ENCODE results near the gene PDCD1. TPM values are rescaled to one million over a fixed set of nuclear protein-coding genes. Genes with fewer than 3 reads are reported as not detected.
"Not testable (repeated sequence)": the region's sequence is repeated elsewhere in the genome, so short reads cannot be mapped to it uniquely, and the experiment has no call there.

PDCD1 gene
- polyA plus RNA-seq = 1 to 10 TPM in 1 of 3 donors, not detected in 2; 3.3 TPM

DNA sequence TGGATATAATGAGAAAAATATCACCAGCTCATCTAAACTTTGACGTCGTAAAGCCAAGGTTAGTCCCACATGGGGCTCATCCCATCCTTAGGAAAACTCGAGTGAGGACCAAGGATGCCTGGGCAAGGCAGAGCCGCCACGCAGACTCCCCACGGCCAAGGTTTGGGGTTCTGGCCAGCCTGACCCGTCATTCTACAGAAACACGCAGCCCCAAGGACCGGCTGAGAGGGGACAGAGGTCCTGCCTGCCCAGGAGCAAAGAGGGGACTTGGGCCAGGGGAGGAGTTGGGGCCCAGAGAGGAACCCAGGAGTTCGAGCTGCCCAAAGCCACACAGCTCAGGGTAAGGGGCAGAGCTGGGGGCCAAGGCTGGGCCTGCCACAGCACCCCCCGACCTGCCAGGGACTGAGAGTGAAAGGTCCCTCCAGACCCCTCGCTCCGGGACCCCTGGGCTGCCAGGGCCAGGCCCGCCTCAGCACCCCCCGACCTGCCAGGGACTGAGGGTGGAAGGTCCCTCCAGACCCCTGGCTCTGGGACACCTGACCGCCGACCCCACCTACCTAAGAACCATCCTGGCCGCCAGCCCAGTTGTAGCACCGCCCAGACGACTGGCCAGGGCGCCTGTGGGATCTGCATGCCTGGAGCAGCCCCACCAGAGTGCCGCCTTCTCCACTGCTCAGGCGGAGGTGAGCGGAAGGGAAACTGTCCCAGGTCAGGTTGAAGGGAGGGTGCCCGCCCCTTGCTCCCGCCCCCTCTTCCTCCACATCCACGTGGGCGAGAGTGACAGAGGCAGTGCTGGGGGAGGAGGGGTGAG, at the start of gene PDCD1:
PDCD1 (minus strand) TSS at position 689 of the 811 bp plus-strand sequence; CDS start at position 633, 56 bp downstream.
- DNase-seq = no peak
- H3K4me1 Mint-ChIP-seq = peaks cover 10 to 18% of the 10 kb centered on the region in 2 donors
- H3K27ac Mint-ChIP-seq = peak within 1 kb of the TSS in 4 of 6 donors; percentile 49 to 94 (median 62)
- peak within 1 kb of the TSS in 3 of 5 donors; percentile 52 to 80 (median 63) for H3K4me3 Mint-ChIP-seq
- H3K9me3 Mint-ChIP-seq = no peaks in the 10 kb centered on the region
- no peaks in the 10 kb centered on the region for H3K36me3 Mint-ChIP-seq
- H3K27me3 Mint-ChIP-seq (ENCODE audit: low read depth in 3 of 3) = peaks cover 1 to 12% (median 2%) of the 10 kb centered on the region in 3 donors

GRCh38 chr2:241907831-241908230, 49.1 kb upstream of the PDCD1 start:
- not testable (repeated sequence) for H3K4me3 Mint-ChIP-seq; DNase-seq; H3K27ac Mint-ChIP-seq; H3K4me1 Mint-ChIP-seq; H3K27me3 Mint-ChIP-seq (ENCODE audit: low read depth in 3 of 3); H3K9me3 Mint-ChIP-seq
- peaks cover 4 to 16% (median 6%) of the 10 kb centered on the region in 3 donors for H3K36me3 Mint-ChIP-seq

DNA sequence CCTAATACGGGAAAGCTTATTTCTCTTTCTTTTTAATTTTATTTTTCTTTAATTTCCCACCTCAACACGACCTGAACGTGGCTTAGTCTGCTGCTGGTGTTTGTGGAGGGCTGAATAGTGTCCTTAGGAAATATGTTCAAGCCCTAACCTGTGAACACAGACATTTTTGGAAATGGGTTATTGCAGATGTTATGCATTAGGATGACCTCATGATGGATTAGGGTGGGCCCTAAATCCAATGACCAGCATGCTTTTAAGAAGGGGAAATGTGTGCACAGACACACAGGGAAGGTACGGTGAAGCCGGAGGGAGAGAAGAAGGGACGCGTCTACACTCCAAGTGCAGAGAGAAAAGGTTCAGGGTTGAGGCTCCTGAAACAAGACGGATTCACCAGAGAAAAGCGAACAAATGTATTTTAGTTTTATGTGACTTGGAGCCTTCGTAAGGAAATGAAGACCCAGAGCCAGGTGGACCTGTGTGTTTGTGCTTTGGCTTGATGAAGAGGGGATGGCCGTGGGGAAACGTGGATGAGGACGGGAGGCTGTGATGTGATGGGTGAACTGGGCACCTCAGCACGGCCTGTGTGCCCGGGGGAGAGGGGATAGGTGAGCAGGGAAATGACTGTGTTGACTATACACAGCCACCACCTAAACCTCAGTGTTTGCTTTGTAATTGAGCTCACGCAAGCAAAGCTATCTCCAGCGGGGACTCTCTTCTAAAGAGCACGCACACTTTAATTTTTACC, 48.3 kb upstream of the PDCD1 start:
- no peak overlapping the region for H3K27ac Mint-ChIP-seq
- H3K27me3 Mint-ChIP-seq (ENCODE audit: low read depth in 3 of 3) = peaks cover 0 to 2% (median 0%) of the 10 kb centered on the region in 3 donors
- no peak for DNase-seq
- no peak overlapping the region for H3K4me3 Mint-ChIP-seq
- H3K9me3 Mint-ChIP-seq = no peaks in the 10 kb centered on the region
- peaks cover 0 to under 1% of the 10 kb centered on the region in 2 donors for H3K4me1 Mint-ChIP-seq
- peaks cover 3 to 13% (median 3%) of the 10 kb centered on the region in 3 donors for H3K36me3 Mint-ChIP-seq

- not testable (repeated sequence) for H3K27me3 Mint-ChIP-seq (ENCODE audit: low read depth in 3 of 3); H3K36me3 Mint-ChIP-seq; H3K9me3 Mint-ChIP-seq; DNase-seq; H3K4me3 Mint-ChIP-seq; H3K4me1 Mint-ChIP-seq; H3K27ac Mint-ChIP-seq
Observed at GRCh38 chr2:241906378-241906770, 47.7 kb upstream of the PDCD1 start.

DNA sequence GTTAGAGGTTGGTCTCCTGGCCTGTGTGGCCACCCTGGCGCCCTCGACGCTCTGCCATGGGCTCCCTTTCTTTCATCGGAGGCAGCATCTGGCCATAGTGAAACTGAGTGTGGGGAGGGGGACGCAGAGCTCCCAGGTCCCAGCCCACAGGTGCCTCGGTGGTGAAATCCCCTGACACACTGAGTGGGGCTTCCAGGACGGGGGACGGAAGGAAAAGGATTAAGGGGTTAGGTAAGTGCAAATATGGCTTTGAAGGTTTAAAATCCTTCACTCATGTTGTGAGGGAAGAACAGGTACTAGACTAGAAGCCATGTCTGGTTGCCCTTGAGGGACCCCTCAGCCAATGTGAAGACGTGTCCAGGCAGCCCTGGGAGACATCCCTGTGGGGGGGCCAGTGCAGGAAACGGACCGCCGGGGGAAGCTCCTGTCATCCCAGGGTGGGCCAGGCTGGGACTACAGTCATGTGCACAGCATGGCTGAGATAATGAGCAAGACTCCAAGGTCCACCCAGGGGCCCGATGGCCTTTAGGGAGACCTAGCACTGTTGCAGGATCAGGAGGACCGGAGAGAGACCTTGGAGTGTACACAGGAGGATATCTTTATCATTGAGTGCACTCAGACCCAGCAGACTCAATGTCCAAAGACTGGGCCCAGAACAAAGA, 47.2 kb upstream of the PDCD1 start:
- Mint-ChIP-seq H3K4me3 (no peak overlapping the region), H3K27me3 (ENCODE audit: low read depth in 3 of 3) (peaks cover 0 to 5% (median 0%) of the 10 kb centered on the region in 3 donors), H3K36me3 (peaks cover 0 to 2% (median 1%) of the 10 kb centered on the region in 3 donors), H3K27ac (no peak overlapping the region), H3K9me3 (no peaks in the 10 kb centered on the region), H3K4me1 (peaks cover 0 to 9% of the 10 kb centered on the region in 2 donors)
- no peak for DNase-seq

- Mint-ChIP-seq H3K36me3 (no peaks in the 10 kb centered on the region), H3K9me3 (no peaks in the 10 kb centered on the region), H3K27ac (no peak overlapping the region), H3K4me3 (no peak overlapping the region), H3K27me3 (ENCODE audit: low read depth in 3 of 3) (peaks cover 0 to 5% (median 0%) of the 10 kb centered on the region in 3 donors), H3K4me1 (peaks cover 0 to 9% of the 10 kb centered on the region in 2 donors)
- DNase-seq = no peak
Observed at GRCh38 chr2:241904791-241905710, 46.4 kb upstream of the PDCD1 start.

DNA sequence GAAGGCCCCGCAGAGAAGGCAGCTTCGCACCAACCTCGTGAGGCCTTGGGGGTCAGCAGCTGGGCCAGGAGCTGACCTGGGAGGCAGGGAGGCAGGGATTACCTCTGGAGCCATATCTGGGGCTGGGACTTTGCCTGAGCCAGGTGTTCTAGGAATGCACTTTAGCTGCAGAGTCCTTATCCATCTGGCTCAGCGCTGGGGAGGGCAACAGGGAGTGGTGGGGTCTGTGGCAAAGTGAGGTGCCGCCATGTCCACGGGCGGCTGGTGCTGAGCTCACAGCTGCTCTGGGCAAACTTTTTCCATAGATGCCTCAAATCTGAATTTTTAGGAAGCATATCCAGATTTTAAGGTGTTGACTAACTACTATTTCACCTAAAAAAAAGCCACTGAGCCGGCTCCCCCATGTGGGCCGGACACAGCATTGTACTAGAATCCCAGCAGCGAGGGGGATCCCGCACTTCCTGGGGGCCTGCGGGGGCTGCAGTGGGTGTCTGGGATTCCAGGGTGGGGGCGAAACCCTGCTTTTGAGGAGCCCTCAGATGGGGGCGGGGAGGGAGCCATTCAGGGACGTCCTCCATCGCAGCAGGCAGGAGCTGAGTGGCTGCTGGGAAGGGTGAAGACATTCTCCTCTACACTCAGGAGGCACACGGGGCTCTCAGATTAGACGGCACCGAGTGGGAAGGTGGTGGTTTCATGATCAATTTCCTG, 45.5 kb upstream of the PDCD1 start:
- no peak for DNase-seq
- H3K4me1 Mint-ChIP-seq = peaks cover 0 to 9% of the 10 kb centered on the region in 2 donors
- H3K27ac Mint-ChIP-seq = no peak overlapping the region
- no peak overlapping the region for H3K4me3 Mint-ChIP-seq
- H3K9me3 Mint-ChIP-seq = no peaks in the 10 kb centered on the region
- peaks cover 0 to 5% (median 0%) of the 10 kb centered on the region in 3 donors for H3K27me3 Mint-ChIP-seq (ENCODE audit: low read depth in 3 of 3)
- no peaks in the 10 kb centered on the region for H3K36me3 Mint-ChIP-seq

DNA sequence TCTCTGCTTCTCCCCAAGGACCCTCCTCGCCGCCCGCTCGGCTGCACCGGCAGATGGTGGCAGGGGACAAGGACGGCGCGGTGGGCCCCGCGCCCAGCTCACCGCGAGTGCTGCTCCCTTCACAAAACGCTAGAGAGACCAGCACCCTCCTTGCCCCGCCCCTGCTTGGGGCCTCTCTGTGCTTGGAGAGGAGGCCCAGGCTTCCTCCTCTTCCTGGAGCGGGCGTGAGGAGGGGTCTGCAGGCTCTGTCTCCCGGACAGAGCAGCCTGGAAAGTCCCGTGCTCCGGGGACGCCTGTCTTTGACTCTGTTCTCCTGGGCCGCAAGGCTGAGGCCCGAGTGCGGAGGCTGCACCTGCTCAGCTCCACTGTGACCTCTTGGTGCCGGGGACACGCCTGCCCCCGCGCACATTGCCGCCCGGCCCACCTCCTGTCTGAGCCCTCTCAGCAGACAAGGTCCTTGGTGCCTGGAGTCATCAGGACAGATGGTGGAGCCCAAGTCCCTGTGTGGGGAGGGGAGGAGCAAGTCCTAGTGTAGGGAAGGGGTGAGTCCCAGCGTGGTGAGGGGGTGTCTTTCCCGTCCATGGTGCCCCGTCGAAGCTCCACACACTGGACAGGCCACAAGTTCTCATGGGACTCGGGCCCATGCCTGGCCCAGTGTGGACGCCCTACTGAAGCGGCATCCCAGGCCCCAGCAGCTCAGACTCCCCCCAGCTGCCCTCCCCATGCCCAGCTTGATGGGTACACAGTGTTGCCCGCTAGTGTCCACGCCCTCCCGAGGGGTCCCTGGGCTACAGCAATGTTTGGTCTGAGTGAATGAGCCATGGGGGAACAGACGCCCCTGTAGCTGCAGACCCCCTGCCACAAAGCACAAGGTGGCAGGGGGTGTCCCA, 44.7 kb upstream of the PDCD1 start:
- Mint-ChIP-seq H3K27me3 (ENCODE audit: low read depth in 3 of 3) (peaks cover 0 to 5% (median 0%) of the 10 kb centered on the region in 3 donors), H3K4me3 (no peak overlapping the region), H3K36me3 (no peaks in the 10 kb centered on the region), H3K27ac (no peak overlapping the region), H3K4me1 (peaks cover 0 to 9% of the 10 kb centered on the region in 2 donors), H3K9me3 (no peaks in the 10 kb centered on the region)
- no peak for DNase-seq

DNA sequence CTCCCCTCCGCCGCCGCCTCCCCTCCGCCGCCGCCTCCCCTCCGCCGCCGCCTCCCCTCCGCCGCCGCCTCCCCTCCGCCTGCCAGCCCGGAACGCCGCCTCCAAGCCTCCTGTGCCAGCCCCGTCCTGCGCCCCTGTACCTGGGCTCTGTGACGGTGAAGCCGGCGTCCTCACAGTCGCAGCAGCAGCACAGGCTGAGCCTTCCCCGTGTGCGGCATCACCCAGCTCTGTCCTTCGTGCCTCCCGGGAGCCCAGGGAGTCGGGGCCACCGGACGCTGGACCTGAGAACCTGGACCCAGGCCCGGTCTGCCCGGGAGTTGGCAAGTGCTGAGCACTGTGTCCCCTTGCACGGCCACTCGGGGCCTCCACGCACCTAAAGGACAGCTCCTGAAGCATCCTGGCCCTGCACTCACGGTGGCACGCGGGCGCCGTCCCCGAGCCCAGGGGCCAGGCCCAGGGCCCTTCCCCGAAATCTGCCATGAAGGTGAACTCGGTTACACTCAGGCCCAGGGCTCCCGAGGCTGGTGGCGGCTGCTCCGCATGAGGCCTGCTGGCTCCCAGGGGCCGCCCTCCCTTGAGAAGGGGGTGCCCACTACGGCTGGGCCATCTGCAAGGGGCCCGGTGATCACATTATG, 43.8 kb upstream of the PDCD1 start:
- Mint-ChIP-seq H3K9me3 (peaks cover 0 to 3% (median 1%) of the 10 kb centered on the region in 6 donors), H3K36me3 (no peaks in the 10 kb centered on the region), H3K27ac (no peak overlapping the region), H3K27me3 (ENCODE audit: low read depth in 3 of 3) (peaks cover 7 to 12% (median 7%) of the 10 kb centered on the region in 3 donors), H3K4me3 (no peak overlapping the region), H3K4me1 (peaks cover 2 to 9% of the 10 kb centered on the region in 2 donors)
- DNase-seq = no peak

- Mint-ChIP-seq H3K36me3 (no peaks in the 10 kb centered on the region), H3K4me3 (peak overlapping the region in 1 of 5 donors; percentile 45), H3K4me1 (peaks cover 3 to 9% of the 10 kb centered on the region in 2 donors), H3K9me3 (peaks cover 0 to 10% (median 3%) of the 10 kb centered on the region in 6 donors), H3K27ac (peak overlapping the region in 1 of 6 donors; percentile 40), H3K27me3 (ENCODE audit: low read depth in 3 of 3) (peaks cover 14 to 20% (median 15%) of the 10 kb centered on the region in 3 donors)
- DNase-seq = no peak
Observed at GRCh38 chr2:241901500-241902351, 43.0 kb upstream of the PDCD1 start.

DNA sequence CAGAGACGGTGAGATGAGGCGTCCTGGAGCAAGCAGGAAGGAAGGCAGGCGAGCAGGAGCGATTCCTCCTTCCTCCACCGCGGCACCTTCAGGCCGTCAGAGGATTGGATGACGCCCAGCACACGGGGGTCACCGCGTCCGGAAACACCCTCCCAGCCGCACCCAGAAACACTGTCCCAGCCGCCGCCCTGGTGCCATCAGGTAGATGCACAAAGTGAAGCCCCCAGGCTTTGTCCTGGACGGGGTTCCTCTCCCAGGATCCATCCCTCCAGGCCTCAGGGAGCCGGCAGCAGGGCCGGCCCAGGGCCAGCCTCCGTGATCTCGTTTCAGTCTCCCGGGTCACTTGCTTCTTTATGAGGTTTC, 42.3 kb upstream of the PDCD1 start:
- H3K4me3 Mint-ChIP-seq = no peak overlapping the region
- peaks cover 2 to 14% (median 6%) of the 10 kb centered on the region in 6 donors for H3K9me3 Mint-ChIP-seq
- H3K36me3 Mint-ChIP-seq = no peaks in the 10 kb centered on the region
- peaks cover 5 to 9% of the 10 kb centered on the region in 2 donors for H3K4me1 Mint-ChIP-seq
- no peak overlapping the region for H3K27ac Mint-ChIP-seq
- no peak for DNase-seq
- H3K27me3 Mint-ChIP-seq (ENCODE audit: low read depth in 3 of 3) = peaks cover 18 to 24% (median 19%) of the 10 kb centered on the region in 3 donors
